Stimulated activated naive CD4-positive, alpha-beta T cell treated with Interleukin-2 at 50 U/mL for 16 hours (primary cell): ENCODE results near the gene PGAP1.

Experiments
- DNase-seq: peaks from one replicate; lab custom pipeline; 2025; lab: John Stamatoyannopoulos, UW

The PGAP1 gene

GRCh38 chr2:196801674-196802261 is 124.7 kb downstream of the PGAP1 start:
- no peak for DNase-seq

- DNase-seq, result no peak
Observed at GRCh38 chr2:196798980-196799379, 127.5 kb downstream of the PGAP1 start.

GRCh38 chr2:196792865-196793264 is 133.6 kb downstream of the PGAP1 start:
- DNase-seq, result no peak

- peak; percentile 10 for DNase-seq
Observed at GRCh38 chr2:196783431-196784094, 142.9 kb downstream of the PGAP1 start.
